DMS114 treated with DMSO at 0.1 percent for 48 hours (cell line): ENCODE data around the gene ADCK1.
"Not testable (repeated sequence)": the region's sequence is repeated elsewhere in the genome, so short reads cannot be mapped to it uniquely, and the experiment has no call there.

Source experiments
- DNase-seq: peaks from one replicate; lab custom pipeline; 2025; ENCODE audit not compliant: unreplicated experiment; lab: John Stamatoyannopoulos, UW

ADCK1 gene

GRCh38 chr14:77864085-77864484, 64.2 kb downstream of the ADCK1 start:
- no peak for DNase-seq

GRCh38 chr14:77864580-77864979, 64.7 kb downstream of the ADCK1 start:
- DNase-seq: no peak

- DNase-seq: no peak
Observed at GRCh38 chr14:77865455-77865854, 65.5 kb downstream of the ADCK1 start.

- no peak for DNase-seq
Observed at GRCh38 chr14:77866932-77867331, 67.0 kb downstream of the ADCK1 start.

- DNase-seq: no peak
Observed at GRCh38 chr14:77867476-77867875, 67.6 kb downstream of the ADCK1 start.

GRCh38 chr14:77868552-77869285, 68.8 kb downstream of the ADCK1 start:
- no peak for DNase-seq

- no peak for DNase-seq
Observed at GRCh38 chr14:77869340-77869739, 69.4 kb downstream of the ADCK1 start.

- no peak for DNase-seq
Observed at GRCh38 chr14:77870646-77871045, 70.7 kb downstream of the ADCK1 start.

GRCh38 chr14:77872152-77872551, 72.2 kb downstream of the ADCK1 start:
- no peak for DNase-seq

GRCh38 chr14:77872983-77873382, 73.1 kb downstream of the ADCK1 start:
- DNase-seq: no peak

- DNase-seq: no peak
Observed at GRCh38 chr14:77878783-77879182, 78.9 kb downstream of the ADCK1 start.

GRCh38 chr14:77880056-77880455, 80.1 kb downstream of the ADCK1 start:
- DNase-seq: no peak

GRCh38 chr14:77882098-77882497, 82.2 kb downstream of the ADCK1 start:
- no peak for DNase-seq

- no peak for DNase-seq
Observed at GRCh38 chr14:77882636-77883035, 82.7 kb downstream of the ADCK1 start.

- DNase-seq: no peak
Observed at GRCh38 chr14:77883131-77883846, 83.4 kb downstream of the ADCK1 start.

- no peak for DNase-seq
Observed at GRCh38 chr14:77883847-77884238, 83.9 kb downstream of the ADCK1 start.

GRCh38 chr14:77885367-77885766, 85.5 kb downstream of the ADCK1 start:
- DNase-seq: no peak

- DNase-seq: no peak
Observed at GRCh38 chr14:77886010-77886409, 86.1 kb downstream of the ADCK1 start.

GRCh38 chr14:77888903-77889302, 89.0 kb downstream of the ADCK1 start:
- not testable (repeated sequence) for DNase-seq

GRCh38 chr14:77889971-77890442, 90.1 kb downstream of the ADCK1 start:
- no peak for DNase-seq

GRCh38 chr14:77890873-77891272, 91.0 kb downstream of the ADCK1 start:
- no peak for DNase-seq

- DNase-seq: no peak
Observed at GRCh38 chr14:77892381-77892871, 92.5 kb downstream of the ADCK1 start.
